ENCODE measurements around the gene DBNL.
A peak's percentile ranks its signal among the peaks of the same experiment; 100 is the strongest.

Gene DBNL

DNA sequence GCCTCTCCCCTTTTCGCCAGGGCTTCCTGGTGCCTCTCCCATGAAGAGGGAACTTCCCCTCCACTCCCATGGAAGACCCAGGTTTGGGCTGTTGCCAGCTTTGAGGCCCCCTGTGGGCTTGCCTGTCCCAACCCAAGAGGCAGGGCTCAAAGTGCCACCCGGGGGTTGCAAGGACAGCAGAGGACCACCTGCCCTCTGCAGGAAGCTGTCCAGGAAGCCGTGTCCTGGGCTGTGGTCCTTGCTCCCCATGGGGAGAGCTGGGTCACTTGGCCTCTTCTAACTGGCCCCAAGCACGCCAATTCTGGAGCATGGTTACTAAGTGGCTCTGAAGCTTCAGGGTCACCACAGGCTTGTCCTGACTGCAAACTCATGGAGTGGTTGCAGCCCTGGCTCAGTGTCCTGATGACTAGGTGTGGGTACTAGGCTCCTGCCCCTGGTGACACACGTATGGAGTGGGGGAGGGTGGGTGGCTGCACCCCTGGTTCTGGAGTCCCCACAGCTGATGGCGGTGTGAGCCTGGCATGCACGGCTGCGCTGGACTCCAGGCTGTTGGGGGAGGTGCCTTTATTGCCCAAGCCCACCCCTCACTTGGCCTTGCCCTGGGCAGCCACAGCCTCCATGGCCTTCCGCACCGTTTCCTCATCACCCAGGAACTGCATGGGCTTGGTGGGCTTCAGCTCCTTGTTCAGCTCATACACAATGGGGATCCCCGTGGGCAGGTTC lies 17.8 kb downstream of the DBNL start:
- DNase-seq, result no peak

DNA sequence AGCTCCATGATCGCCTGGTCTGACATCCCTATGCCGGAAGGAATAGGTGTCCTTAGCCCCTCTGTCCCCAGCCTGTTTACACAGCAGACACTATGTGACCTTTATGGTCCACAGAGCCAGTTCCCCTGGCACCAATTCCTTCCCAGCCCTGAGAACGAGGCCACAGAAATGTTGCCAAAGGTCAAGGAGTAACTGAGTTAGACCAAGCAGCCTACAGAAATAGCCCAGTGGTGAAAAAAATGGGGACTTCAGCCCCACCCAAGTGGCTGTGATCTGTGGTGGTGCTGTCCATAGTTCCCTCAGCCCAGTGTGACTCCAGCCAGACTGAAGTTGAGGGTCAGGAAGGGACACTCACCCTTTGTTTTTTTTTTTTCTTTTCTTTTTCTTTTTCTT lies 18.4 kb downstream of the DBNL start:
- DNase-seq, result no peak

DNA sequence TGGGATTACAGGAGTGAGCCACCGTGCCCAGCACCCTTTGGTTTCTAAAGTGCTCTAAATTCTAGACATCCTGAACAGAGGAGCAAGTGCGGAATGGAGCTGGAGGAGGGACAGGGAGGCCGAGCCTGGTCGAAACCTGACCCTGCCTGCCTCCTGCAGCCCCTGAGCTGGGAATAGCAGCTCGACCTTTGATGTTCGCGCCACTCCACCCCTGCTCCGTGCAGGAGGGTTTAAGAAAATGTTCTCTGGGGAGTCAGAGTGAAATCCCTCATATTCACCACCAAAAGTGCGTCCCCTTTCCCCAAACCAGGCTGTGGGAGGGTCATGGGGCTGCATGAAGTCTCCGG lies 19.0 kb downstream of the DBNL start:
- DNase-seq, result no peak

DNA sequence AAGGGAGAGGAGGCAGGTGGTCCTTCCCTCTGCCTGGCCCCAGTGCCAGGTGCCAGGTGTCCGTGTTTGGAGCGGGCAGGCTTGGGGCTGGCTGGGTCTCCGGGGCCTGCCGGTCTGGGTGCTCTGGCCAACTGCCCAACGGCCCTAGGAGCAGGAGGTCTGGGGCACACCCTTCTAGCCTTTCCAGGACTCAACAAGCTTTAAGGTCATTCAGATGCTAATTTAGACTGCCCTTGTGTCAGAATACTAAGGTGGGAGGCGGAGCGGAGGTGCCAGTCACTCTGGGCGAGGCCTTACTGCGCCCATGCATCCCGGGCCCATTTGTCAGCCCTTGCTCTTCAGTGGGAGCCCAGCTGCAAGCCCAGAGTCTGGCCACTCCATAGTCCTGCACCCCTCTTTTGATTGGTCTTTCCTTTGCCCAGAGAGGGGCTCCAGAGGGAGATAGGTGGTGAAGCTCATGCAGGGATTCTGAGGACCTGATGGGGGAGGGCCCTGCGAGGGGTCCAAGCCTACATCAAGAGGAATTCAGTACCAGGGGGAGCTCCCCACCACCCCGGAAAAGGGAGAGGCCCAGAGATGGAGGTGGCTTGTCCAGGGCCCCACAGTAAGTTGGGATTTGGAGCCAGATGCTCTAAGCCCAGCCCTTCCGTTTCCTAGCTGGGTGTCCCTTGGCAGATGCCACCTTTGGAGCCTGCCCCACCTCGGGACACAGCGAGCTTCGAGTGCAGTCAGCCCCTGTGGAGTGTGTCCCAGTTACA lies 19.6 kb downstream of the DBNL start:
- DNase-seq, result no peak

GRCh38 chr7:44064791-44065430 lies 20.4 kb downstream of the DBNL start:
- no peak for DNase-seq

DNA sequence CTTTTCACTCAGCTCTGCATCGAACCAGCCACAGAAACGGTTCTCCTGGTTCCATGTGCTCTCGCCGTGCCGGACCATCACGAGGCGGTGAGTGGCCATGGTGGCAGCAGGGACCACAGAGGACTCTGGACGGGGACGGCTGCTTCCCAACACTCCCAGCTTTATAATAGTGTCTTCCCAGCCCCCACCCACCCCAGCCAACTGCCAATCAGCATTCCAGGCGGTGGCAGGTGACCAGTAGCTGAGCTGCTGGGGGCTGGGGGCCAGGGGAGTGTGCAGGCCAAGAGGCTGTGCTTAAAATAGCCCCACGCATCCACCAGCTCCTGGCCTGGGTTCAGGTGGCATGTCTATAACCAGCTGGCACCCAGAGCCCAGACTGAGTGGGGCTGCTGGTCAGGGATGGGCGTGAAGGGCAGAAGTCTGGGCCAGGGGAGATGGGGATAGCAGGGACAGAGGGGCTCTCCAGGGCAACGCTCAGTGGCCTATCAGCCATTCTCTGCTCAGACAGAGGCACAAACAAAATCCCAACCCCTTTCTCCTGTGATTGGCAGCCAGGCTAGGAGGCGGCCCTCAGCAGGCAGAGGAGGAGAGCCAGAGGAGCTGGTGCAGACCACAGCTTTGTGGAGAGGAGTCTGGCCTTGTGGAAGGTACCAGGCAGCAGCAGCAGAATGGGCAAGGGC lies 21.1 kb downstream of the DBNL start, which contains the start of gene PGAM2:
TSS of gene PGAM2 (minus strand) at position 137 of the 680 bp plus-strand sequence. CDS start at position 99, 38 bp downstream.
- DNase-seq, result no peak

DNA sequence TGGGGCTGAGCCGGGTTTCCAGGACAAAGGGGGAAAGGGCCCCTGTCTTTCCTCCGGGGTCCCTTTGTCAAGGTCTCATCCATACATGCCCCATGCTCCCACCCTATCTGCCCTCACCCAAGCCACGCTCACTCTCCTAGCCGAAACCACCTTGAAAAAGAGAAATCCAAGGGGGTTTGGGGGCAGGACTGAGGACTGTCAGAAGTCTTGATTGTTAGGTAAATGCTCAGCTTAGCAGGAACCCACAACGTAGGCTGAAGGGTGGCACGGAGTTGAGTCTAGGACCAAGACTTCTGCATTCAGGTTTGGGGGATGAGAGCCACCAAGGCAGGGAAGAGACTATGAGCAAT lies 21.6 kb downstream of the DBNL start:
- DNase-seq, result no peak

DNA sequence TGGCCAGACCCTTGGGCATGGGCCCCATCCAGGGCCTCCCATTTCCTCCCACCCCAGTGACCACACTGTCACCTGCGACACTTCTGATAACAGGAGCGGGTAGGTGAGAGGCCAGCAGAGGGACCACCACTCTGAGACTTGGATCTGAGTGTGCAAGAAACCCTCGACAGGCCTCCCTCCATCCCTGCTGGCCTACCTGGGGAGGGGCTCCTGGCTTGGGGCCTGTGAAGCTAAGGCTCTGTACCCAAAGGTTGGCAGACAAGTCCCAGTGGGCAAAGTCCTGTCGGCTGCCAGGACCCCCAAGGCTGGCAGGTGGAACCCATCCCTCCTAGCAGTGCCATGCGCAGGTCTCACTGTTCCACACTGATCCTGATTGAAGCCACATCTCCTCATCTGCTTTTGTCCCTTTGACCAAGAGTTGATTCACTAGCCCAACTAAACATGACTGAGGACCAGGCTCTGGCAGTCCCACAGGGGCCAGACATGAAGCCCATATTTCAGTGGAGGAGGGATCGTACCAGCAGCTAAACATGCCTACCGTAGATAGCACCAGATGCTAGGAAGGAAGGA lies 22.1 kb downstream of the DBNL start:
- no peak for DNase-seq

- no peak for DNase-seq
These were observed 22.8 kb downstream of the DBNL start for GRCh38 chr7:44067064-44067951.

- no peak for DNase-seq
These were observed 23.6 kb downstream of the DBNL start for GRCh38 chr7:44068054-44068453.

DNA sequence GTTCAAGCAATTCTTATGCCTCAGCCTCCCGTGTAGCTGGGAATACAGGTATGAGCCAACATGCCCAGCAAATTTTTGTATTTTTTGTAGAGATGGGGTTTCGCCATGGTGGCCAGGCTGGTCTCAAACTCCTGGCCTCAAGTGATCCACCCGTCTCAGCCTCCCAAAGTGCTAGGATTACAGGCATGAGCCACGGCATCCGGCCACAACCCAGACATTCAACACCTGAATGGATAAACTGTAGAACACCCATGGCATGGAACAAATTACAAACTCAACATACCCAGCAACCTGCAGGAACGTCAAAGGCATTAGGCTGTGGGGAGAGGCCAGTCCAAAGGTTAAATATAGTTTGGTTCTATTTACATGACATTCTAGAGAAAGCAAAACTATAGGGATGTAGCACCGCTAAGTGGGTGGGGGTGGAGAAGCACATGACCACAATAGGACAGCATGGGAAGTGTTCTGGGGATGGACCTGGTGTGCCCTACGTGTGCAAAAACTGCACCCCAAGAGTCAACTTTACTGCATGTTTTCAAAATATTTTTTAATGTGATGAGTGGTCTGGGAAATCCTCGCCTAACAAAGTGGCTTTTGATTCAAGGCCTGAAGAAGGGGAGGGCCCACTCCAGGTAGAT lies 27.3 kb downstream of the DBNL start:
- DNase-seq, result no peak

DNA sequence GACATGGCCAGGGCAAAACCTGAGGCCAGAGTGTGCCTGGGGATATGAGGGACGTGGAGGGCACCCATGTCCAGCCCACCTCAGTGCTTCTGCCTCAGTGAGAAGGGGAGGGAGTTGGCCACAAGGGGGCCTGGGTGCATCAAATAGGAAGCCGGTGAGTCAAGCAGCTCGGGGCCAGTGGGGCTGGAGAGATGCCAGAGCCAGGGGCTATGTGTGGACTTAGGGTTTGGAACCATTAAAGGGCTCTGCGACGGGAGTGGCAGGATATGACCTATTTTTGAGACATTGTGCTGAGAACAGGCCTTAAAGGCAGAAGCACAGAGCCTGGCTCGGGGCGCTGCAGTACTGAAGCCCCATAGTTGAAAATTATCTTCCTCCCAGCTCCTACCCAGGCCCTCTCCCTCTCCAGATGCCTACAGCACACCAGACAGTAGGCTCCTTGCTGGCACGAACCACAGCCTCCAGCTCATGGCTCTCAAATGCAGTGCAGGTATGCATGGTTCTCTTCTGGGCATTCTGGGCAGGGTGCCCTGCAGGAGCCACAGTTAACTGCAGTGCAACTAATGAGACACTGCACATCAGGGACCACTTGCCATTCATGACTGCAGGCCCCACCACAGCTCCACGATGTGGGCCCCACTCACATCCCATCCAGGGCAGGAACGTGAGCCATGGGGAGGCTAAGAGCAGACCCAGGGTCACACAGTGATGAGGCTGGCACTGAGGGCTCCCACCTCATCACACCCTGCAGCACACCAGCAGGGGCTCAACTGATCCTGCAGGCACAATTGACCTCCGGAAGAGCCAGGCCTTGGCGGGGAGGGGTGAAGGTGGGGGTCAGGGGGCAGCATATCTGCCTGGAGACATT lies 28.1 kb downstream of the DBNL start:
- DNase-seq, result no peak

- DNase-seq, result peak; percentile 37
These were observed 29.3 kb downstream of the DBNL start for GRCh38 chr7:44073664-44074348.

DNA sequence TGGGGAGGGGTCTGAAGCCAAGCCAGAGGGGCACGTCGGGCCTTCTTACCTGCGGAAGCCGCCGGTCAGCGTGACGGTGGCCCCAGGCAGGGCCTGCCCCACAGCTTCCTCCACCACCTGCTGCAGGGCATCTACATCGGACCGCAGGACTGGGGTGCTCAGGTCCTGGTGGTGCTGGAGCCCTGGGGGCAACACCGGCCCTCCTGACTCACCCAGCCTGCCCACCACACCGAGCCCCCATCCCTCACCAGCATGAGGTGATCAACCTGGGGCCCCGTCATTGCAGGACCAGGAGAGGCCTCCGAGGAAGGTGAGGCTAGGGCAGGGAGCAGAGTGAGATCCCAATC lies 29.8 kb downstream of the DBNL start:
- DNase-seq, result no peak

GRCh38 chr7:44075296-44076075 lies 31.0 kb downstream of the DBNL start:
- DNase-seq, result no peak

DNA sequence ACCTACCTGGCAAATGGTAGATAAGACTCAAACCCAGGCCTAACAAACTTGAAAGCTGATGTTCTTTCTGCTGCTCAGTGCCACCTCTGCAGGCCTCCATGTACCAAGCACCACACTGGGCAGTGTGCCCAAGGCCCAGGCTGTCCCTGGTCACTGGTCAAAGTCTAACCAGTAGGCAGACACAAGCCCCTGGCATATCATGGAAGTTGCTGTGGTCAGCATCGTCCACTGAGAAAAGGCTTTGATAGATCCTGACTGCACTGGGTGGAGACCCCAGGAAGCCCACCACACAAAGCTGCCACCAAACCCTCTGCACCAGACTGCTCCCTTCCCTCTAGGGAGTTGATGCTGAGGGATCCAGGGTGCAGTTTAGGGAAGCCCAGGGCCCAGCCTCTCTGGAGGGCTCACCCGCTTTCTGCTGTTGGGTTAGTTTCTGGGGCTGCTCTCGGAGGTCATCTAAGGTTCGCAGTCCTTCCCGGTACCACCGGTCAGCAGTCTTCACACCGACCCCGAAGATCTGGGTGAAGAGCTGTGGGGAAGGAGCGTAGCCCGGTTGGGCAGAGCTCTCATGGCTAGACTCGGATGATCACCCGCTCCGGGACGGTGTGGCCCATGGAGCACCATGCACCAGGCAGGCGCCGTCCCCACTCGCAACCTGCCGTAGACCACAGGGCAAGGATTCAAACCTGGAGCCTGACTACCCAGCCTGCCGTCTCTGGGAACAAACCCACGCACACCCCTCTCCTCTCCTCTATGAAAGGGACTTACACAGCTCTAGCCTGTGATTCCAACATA lies 31.8 kb downstream of the DBNL start:
- no peak for DNase-seq

GRCh38 chr7:44077061-44077460 lies 32.6 kb downstream of the DBNL start:
- no peak for DNase-seq

GRCh38 chr7:44077681-44078091 lies 33.2 kb downstream of the DBNL start:
- no peak for DNase-seq

All from GDM1 (cell line).